HepG2 (cell line): ENCODE results near the gene TMEM183A. TPM values are rescaled to one million over a fixed set of nuclear protein-coding genes. Genes with fewer than 3 reads are reported as not detected.

Experiments
- ATAC-seq: fragments of 200-7000 bp; cut with Tn5 transposase; 3 replicates; pipeline ENCODE4 v1.9.1; 2020; ENCODE audit warnings: mild to moderate bottlenecking, moderate library complexity
- BruUV-seq: library from RNA; stranded (reverse); fragments of 400-500 nt; replicated peaks from 2 replicates; lab custom pipeline; 2021; lab: Mats Ljungman, UMichigan
- CTCF ChIA-PET: fragments of 300-600 bp; formaldehyde crosslinking; extraction: SDS; loops from one replicate; lab custom pipeline; 2021; ENCODE audit warnings: low total read pairs, inconsistent platforms, low intra/inter-chr PET ratio; lab: Yijun Ruan, JAX
- POLR2A ChIA-PET: fragments of 350-600 bp; sonication (Branson Sonifier 250); formaldehyde crosslinking; loops from one replicate; lab custom pipeline; 2020; ENCODE audit warnings: antibody characterized with exemption, inconsistent platforms; lab: Yijun Ruan, JAX
- DNase-seq: peaks from one replicate; pipeline ENCODE4 v3.0.0-alpha.2; 2015; ENCODE audit warnings: low spot score
- FAIRE-seq: peaks from 3 replicates; lab custom pipeline; 2011; peaks lifted over from hg19 to GRCh38; lab: Jason Lieb, UNC
- H2AFZ ChIP-seq: one replicate; pipeline ENCODE4 v1.6.1; 2011; ENCODE audit warnings: low read length, inconsistent platforms
- H3K27ac ChIP-seq: fragments of 300-600 bp; 3 replicates; pipeline ENCODE4 v1.8.0; 2011; ENCODE audit warnings: mixed run types, mild to moderate bottlenecking, mixed read lengths, low read length, inconsistent platforms; ENCODE audit not compliant: insufficient read depth; ENCODE audit errors: extremely low read length
- H3K27me3 ChIP-seq, 2 experiments: fragments of 200-600 bp in 1 of 2; 2 replicates in 1 of 2; 3 replicates in 1 of 2; pipeline versions ENCODE4 v1.6.0 to v1.8.0; 2011; ENCODE audit warnings: low read length in 2 of 2, mild to moderate bottlenecking in 2 of 2, moderate library complexity in 2 of 2, inconsistent platforms in 1 of 2; ENCODE audit not compliant: insufficient read depth in 2 of 2, control insufficient read depth in 1 of 2
- H3K36me3 ChIP-seq, 2 experiments: fragments of 200-600 bp in 1 of 2; replicated peaks in 1 of 2; 2 replicates in 1 of 2; 3 replicates in 1 of 2; pipeline versions ENCODE4 v1.5.1 to v1.8.0; 2011; ENCODE audit warnings: low read length in 2 of 2, inconsistent platforms in 1 of 2; ENCODE audit not compliant: insufficient read depth in 2 of 2, control insufficient read depth in 1 of 2
- H3K4me1 ChIP-seq: 2 replicates; pipeline ENCODE4 v1.5.1; 2012; ENCODE audit warnings: low read length, inconsistent platforms; ENCODE audit not compliant: insufficient read depth
- H3K4me2 ChIP-seq: 2 replicates; pipeline ENCODE4 v1.6.0; 2011; ENCODE audit warnings: low read depth, low read length, inconsistent platforms
- H3K4me3 ChIP-seq, 3 experiments: fragments of 200-600 bp in 1 of 3; sonication (generic), shearing (Covaris generic) in 1 of 3; replicated peaks in 1 of 3; 2 replicates each; pipeline ENCODE4 v1.5.1; 2011 to 2016; ENCODE audit warnings: low read length in 3 of 3, inconsistent platforms in 2 of 3, low read depth in 2 of 3, mild to moderate bottlenecking in 2 of 3, control low read depth in 1 of 3, mixed read lengths in 1 of 3; ENCODE audit not compliant: insufficient read depth in 1 of 3
- H3K79me2 ChIP-seq: one replicate; pipeline ENCODE4 v1.6.1; 2011; ENCODE audit warnings: low read length, inconsistent platforms; ENCODE audit not compliant: insufficient read depth
- H3K9ac ChIP-seq: 2 replicates; pipeline ENCODE4 v1.6.0; 2011; ENCODE audit warnings: mild to moderate bottlenecking, low read depth, low read length, inconsistent platforms; ENCODE audit not compliant: insufficient read depth
- H3K9me3 ChIP-seq: 2 replicates; pipeline ENCODE4 v1.5.1; 2012; ENCODE audit warnings: mild to moderate bottlenecking, low read length
- H4K20me1 ChIP-seq: 2 replicates; pipeline ENCODE4 v1.6.0; 2011; ENCODE audit warnings: inconsistent platforms, mild to moderate bottlenecking, low read length, moderate library complexity; ENCODE audit not compliant: insufficient read depth
- ELF4 ChIP-seq: sonication (generic); formaldehyde crosslinking; IDR thresholded peaks from 2 replicates; pipeline ENCODE4 v1.5.0; 2020; ENCODE audit warnings: missing genetic modification reagents, mild to moderate bottlenecking, moderate library complexity, borderline replicate concordance
- IRF9 ChIP-seq: sonication (generic); formaldehyde crosslinking; IDR thresholded peaks from 2 replicates; pipeline ENCODE4 v1.8.0; 2022; ENCODE audit warnings: missing genetic modification reagents, mild to moderate bottlenecking, borderline replicate concordance
- JDP2 ChIP-seq: sonication (generic); formaldehyde crosslinking; IDR thresholded peaks from 2 replicates; pipeline ENCODE4 v1.8.1; 2022; ENCODE audit warnings: missing genetic modification reagents, borderline replicate concordance
- KDM1A ChIP-seq: IDR thresholded peaks from 2 replicates; pipeline ENCODE4 v1.6.1; 2016; ENCODE audit warnings: missing compliant biosample characterization
- KDM4B ChIP-seq: sonication (generic); formaldehyde crosslinking; IDR thresholded peaks from 2 replicates; pipeline ENCODE4 v1.4.0; 2020; ENCODE audit warnings: missing genetic modification reagents
- RBAK ChIP-seq: sonication (generic); formaldehyde crosslinking; IDR thresholded peaks from 2 replicates; pipeline ENCODE4 v1.5.1; 2020; ENCODE audit warnings: mild to moderate bottlenecking, missing genetic modification reagents
- RCOR2 ChIP-seq: IDR thresholded peaks from 2 replicates; pipeline ENCODE4 v1.6.1; 2016; ENCODE audit warnings: missing biosample characterization, missing genetic modification reagents
- TSC22D2 ChIP-seq: sonication (generic); formaldehyde crosslinking; IDR thresholded peaks from 2 replicates; pipeline ENCODE4 v1.5.1; 2020; ENCODE audit warnings: missing genetic modification reagents, mild to moderate bottlenecking, borderline replicate concordance
- ZC3H4 ChIP-seq: sonication (generic); formaldehyde crosslinking; IDR thresholded peaks from 2 replicates; pipeline ENCODE4 v1.4.0; 2020; ENCODE audit warnings: missing genetic modification reagents, borderline replicate concordance
- ZFAT ChIP-seq: sonication (generic); formaldehyde crosslinking; conservative IDR thresholded peaks from 2 replicates; pipeline ENCODE4 v1.8.1; 2023; ENCODE audit warnings: missing genetic modification reagents, inconsistent platforms
- ZNF280B ChIP-seq: sonication (generic); formaldehyde crosslinking; IDR thresholded peaks from 2 replicates; pipeline ENCODE4 v1.5.0; 2020; ENCODE audit warnings: missing genetic modification reagents, mild to moderate bottlenecking, borderline replicate concordance
- ZNF296 ChIP-seq: sonication (generic); formaldehyde crosslinking; conservative IDR thresholded peaks from 2 replicates; pipeline ENCODE4 v1.5.0; 2020; ENCODE audit warnings: mild to moderate bottlenecking, missing genetic modification reagents
- ZNF615 ChIP-seq: sonication (generic); formaldehyde crosslinking; IDR thresholded peaks from 2 replicates; pipeline ENCODE4 v1.5.0; 2020; ENCODE audit warnings: mild to moderate bottlenecking, missing genetic modification reagents, borderline replicate concordance
- WGBS: methylation state at CpG from one replicate; pipeline ENCODE4 v1.1.6; 2017; ENCODE audit warnings: low lambda C conversion rate; 5-methylcytosine and 5-hydroxymethylcytosine counted together
- in situ Hi-C: cut with HindIII; loops from 2 replicates; pipeline ENCODE4 v1.10.0; 2017; ENCODE audit warnings: low pct_unique_long_range_greater_than_20kb; ENCODE audit not compliant: extremely low pct_ligation_motif_present
- intact Hi-C: fragments of 100-400 bp; cut with micrococcal nuclease; formaldehyde crosslinking; loops from one replicate; pipeline ENCODE4 v1.10.0; 2022; ENCODE audit not compliant: unreplicated experiment
- polyA plus RNA-seq, 8 experiments: library from polyadenylated mRNA; depleted of rRNA in 3 of 8; stranded (reverse) in 7 of 8; unstranded in 1 of 8; fragments of >200 nt; fragmentation: Illumina TruSeq in 4 of 8; extraction: Trizol in 4 of 8; gene quantifications; 2 replicates each; pipeline versions ENCODE4 v1.2.1 to v1.2.3, GENCODE V29; 2011 to 2016; ENCODE audit warnings: low read depth in 4 of 8, missing spikeins in 1 of 8, mixed read lengths in 1 of 8; ENCODE audit not compliant: insufficient read depth in 1 of 8
- total RNA-seq, 5 experiments: library from RNA; depleted of rRNA; stranded (reverse); fragments of >200 nt; fragmentation: Illumina TruSeq; extraction: Trizol; gene quantifications; 2 replicates each; pipeline ENCODE4 v1.2.3, GENCODE V29; 2016; ENCODE audit warnings: low read depth in 1 of 5
- TF ChIP-seq, protein P1 (sequence below): sonication (generic); formaldehyde crosslinking; IDR thresholded peaks from 2 replicates; pipeline ENCODE4 v1.8.1; 2023; ENCODE audit warnings: mild to moderate bottlenecking, missing genetic modification reagents

The TMEM183A gene
- total and polyA plus RNA-seq, 2 of the 13 experiments (the other 11 are each of a cell fraction or from before 2014, with no cell fraction given) = 59.7 to 82.0 TPM

DNA sequence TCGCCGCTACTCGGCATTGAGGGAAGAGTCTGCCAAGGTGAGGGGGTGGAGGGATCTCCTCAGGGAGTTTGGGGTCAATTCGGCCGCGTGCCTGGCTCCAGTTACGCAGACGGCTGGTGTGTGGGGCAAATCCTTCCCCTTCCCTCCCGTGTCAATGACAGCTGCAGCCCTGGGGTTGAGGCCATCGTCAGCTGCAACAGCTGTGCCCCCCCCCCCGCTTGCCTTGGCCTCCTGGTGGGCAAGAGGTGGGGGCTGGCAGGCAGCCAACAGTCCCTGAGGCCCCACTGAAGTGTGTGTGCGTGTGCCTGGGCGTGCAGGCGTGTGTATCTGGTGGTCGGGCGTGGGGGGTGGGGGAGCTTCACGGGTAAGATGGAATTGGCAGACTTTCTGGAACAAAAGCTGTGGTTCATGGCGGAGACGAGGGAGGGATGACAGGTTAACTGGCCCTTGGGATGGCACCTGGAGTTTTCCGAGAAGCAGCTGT, 44.7 kb downstream of the TMEM183A start:
- 48% methylated on average over 10 of the region's 20 CpGs for WGBS

More for the DNA sequence above, 44.7 kb downstream of the TMEM183A start:
- intact Hi-C loops = no loop called here
- BruUV-seq = no TSS peak
- peaks cover 7 to 48% of the 10 kb centered on the region in 2 experiments for H3K27me3 ChIP-seq
- no peaks in the 10 kb centered on the region for H3K36me3 ChIP-seq
- no peaks in the 10 kb centered on the region for H3K79me2 ChIP-seq
- H3K9ac ChIP-seq = no peak overlapping the region
- no peak for TF ChIP-seq RCOR2 (CRISPR knock-in tag)
- TF ChIP-seq RBAK (CRISPR knock-in tag) = no peak
- TF ChIP-seq JDP2 (CRISPR knock-in tag) = no peak
- TF ChIP-seq KDM4B (CRISPR knock-in tag) = no peak
- no peak for TF ChIP-seq ELF4 (CRISPR knock-in tag)
- no peak for TF ChIP-seq ZNF615 (CRISPR knock-in tag)
- TF ChIP-seq IRF9 (CRISPR knock-in tag) = no peak
- no peak for TF ChIP-seq ZC3H4
- TF ChIP-seq TSC22D2 (CRISPR knock-in tag) = no peak
- no peak for TF ChIP-seq ZNF280B (CRISPR knock-in tag)
- TF ChIP-seq, protein P1, sequence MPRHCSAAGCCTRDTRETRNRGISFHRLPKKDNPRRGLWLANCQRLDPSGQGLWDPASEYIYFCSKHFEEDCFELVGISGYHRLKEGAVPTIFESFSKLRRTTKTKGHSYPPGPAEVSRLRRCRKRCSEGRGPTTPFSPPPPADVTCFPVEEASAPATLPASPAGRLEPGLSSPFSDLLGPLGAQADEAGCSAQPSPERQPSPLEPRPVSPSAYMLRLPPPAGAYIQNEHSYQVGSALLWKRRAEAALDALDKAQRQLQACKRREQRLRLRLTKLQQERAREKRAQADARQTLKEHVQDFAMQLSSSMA (CRISPR knock-in tag) = no peak
- no peak for TF ChIP-seq ZFAT
- TF ChIP-seq ZNF296 = no peak
- no peak for TF ChIP-seq KDM1A (CRISPR knock-in tag)
- FAIRE-seq = no peak
- DNase-seq = no peak
- no peak for ATAC-seq
- CTCF ChIA-PET = no interaction called here
- H3K9me3 ChIP-seq = no peaks in the 10 kb centered on the region
- H4K20me1 ChIP-seq = no peaks in the 10 kb centered on the region
- no peaks in the 10 kb centered on the region for H3K4me1 ChIP-seq
- in situ Hi-C loops = no loop called here
- H3K27ac ChIP-seq = no peak overlapping the region
- no peak overlapping the region for H2AFZ ChIP-seq
- H3K4me3 ChIP-seq = no peak overlapping the region
- H3K4me2 ChIP-seq = no peak overlapping the region
- POLR2A ChIA-PET = no interaction called here
